SH-SY5Y (cell line): ENCODE measurements around the gene ABCG2.

ENCODE experiments used
- GATA2 ChIP-seq: IDR thresholded peaks from 2 replicates; pipeline ENCODE4 v1.6.1; 2011; ENCODE audit warnings: mild to moderate bottlenecking, low read depth, low read length
- GATA3 ChIP-seq: IDR thresholded peaks from 2 replicates; pipeline ENCODE4 v1.6.1; 2011; ENCODE audit warnings: low read depth, mild to moderate bottlenecking, low read length, moderate library complexity

GRCh38 chr4:88062843-88063242, 95.6 kb downstream of the ABCG2 start:
- TF ChIP-seq GATA2 (no peak), GATA3 (no peak)
